HG02970 (cell line): ENCODE measurements around the gene SLC4A1AP.

ENCODE experiments used
- ATAC-seq: cut with Tn5 transposase; IDR thresholded peaks from one replicate; pipeline ENCODE4 v1.9.1; 2021; ENCODE audit warnings: mild to moderate bottlenecking, moderate library complexity, moderate number of reproducible peaks; ENCODE audit not compliant: unreplicated experiment, low FRiP score

SLC4A1AP gene

DNA sequence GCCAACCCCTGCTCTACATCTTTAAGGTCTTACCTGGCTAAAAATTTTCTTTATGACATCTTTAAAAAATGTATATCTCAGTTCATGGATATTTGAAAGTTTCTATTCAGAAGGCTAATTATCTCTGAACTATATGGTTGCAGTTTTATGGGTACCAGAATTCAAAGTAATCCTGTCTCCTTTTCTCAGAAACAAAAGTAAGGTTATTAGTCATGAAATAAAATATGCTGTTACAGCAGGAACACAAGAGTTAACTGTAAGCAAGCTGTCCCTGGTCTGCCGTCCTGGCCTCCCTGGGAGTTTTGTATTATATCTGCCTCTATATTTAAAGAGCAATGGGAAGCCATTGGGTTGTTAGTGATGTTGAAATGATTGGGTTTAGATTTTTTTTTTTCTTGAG is 34.0 kb downstream of the SLC4A1AP start:
- ATAC-seq = no peak

- no peak for ATAC-seq
These were observed 38.0 kb downstream of the SLC4A1AP start for GRCh38 chr2:27701676-27702075.

DNA sequence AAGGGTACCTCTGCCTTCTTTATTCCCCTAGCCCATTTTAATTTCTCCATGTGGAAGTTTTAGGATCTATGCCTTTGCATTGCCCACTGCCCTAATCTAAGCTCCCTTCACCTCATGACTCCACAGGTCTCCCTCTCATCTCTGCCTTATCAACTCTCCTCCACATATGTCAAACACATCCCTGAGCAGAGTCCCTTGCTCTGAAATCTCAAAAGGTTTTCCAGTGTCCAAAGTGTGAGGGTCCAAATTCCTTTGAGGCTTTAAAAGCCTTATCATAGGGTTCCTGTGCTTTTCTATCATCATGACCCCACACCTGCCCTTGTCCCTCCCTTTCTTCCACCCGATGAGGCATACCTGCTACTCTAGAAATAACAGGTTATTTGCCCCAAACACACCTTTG is 38.6 kb downstream of the SLC4A1AP start:
- ATAC-seq = no peak

DNA sequence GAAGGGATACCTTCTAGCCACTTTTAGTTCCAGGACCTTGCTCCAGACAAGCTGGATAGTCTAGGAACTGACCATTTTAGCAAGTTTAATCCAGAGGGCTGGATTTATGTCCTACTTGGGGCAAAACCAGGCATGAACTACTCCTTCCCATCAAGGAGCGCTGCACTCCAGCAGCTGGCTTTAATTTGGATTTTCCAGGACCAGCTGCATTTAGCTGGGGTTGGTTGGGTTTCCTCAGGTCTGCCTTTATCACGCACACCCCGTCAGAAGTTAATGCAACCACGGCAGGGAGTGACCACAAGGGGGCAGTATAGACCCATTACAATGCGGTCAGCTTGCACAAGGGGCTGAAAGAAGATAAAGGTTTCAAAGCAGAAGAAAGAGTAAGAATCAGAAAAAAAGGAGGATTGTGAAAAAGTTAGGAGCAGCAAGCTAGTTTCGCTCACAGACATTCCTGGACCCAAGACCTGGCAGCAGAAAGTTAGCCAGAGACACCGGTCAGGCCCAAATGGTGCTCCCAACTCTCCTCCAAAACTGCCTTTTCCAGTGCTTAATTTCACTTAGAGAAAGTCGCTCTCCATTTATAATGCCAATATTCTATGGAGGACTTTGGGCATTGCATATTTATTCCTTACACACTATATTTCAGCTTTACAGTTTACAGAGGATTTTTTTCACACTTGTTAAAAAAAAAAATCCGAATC is 40.1 kb downstream of the SLC4A1AP start:
- no peak for ATAC-seq

DNA sequence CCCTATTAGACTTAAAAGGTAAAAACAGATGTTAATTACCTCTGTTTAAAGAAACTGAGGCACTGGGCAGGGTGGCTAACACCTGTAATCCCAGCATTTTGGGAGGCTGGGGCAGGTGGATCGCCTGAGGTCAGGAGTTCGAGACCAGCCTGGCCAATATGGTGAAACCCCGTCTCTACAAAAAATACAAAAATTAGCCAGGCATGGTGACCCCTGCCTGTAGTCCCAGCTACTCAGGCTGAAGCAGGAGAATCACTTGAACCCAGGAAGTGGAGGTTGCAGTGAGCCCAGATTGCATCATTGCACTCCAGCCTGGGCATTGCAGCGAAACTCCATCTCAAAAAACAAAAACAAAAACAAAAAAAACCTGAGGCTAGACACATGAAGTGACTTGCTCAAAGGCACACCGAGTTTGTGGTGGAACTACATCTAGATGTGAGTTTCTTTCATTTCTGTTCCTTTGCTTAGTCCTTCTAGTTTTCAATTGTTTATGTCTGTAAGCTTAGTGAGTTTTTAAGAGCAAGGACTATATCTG is 40.7 kb downstream of the SLC4A1AP start:
- ATAC-seq = no peak

DNA sequence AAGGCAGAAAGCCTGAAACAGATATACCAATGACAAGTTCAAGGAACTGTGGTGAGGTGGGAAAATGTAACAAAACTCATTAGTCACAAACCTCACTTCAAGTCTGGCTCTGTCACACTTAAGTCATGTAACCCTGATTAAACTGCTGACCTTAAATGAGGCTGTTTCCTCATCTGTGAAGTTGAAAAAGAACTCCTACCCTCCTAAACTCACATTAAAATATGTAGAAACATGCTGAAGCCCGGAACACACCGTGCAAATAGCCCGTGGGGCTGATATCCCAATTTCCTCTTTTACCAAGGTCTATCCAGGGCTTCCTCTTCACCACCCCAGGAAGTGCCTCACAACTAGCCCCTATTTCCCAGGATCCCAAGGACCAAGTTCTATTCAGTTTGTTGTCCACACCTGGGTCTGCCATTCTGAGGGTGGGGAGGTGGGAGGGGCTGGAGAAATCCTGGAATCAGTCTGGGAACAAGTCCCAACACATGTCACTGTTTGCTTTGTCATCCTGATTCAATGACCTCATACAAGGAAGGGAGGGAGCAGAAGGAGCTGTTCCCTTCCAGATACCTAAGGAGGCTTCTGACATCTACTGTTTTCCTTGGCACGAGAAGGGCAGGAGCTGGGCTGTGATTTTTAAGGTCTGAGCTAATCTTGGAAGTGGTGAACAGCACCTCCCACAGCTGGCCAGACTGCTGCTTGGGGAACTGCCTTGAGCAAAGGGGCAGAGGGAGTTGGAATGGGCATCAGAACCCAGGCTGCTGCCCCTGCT is 42.3 kb downstream of the SLC4A1AP start:
- ATAC-seq = no peak

DNA sequence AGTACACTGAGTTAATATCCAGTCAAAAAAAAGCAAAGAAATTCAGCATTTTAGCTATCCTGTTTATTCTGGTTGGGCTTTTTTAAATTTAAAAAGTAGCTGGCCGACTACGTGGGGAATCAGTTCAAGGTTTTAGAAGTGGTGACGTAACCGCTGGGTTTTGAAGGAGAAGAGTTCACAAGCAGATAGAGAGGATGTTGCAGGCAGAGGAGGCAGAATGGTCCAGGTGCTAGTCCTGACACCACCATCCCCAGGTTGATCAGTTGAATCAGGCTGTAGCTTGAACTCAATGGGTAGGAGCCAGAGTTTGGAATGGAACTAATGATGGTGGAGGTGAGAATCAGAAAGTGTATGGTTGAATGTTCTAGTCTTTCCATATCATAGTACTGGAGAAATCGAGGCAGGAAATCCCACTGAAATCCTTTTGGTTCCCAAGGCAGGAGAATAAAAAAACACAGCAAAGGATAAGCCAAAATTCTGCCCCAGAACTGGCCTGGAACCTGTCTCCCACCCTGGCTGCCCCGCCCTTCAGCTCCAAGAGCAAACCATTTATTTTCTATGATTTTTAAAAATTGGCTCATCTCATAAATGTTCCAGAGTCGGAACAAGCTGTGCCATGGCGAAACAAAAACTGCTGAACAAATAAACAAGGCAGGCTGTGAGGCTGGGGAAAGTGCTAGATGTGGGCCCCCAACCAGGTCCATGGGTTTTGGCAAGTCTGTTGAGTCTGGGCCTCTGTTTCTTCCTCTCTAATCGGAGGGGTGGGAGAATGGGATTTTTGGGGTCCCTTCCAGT is 44.0 kb downstream of the SLC4A1AP start:
- no peak for ATAC-seq

DNA sequence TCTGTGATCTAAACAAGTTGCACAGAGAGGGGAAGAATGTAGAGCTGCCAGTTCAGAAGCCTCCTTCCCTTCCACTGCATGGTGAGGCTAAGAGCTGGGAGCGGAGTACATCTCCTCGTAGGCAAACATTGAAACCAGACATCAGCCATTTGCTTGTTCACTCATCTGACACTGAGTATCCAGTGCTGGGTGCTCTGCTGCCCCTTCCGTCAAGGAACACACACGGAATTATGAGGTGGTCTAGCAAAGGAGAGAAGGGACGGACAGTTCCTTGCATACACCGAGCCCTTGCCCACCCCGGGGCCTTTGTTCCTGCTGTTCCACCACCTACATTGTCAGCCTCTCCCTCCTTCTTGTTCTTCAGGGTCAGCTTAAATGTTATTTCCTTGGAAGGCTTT is 44.6 kb downstream of the SLC4A1AP start:
- no peak for ATAC-seq

- no peak for ATAC-seq
These were observed 45.0 kb downstream of the SLC4A1AP start for GRCh38 chr2:27708666-27709065.

GRCh38 chr2:27709326-27709725 is 45.6 kb downstream of the SLC4A1AP start:
- no peak for ATAC-seq

- no peak for ATAC-seq
These were observed 46.4 kb downstream of the SLC4A1AP start for GRCh38 chr2:27709960-27710575.

GRCh38 chr2:27710640-27711430 is 47.1 kb downstream of the SLC4A1AP start:
- no peak for ATAC-seq

DNA sequence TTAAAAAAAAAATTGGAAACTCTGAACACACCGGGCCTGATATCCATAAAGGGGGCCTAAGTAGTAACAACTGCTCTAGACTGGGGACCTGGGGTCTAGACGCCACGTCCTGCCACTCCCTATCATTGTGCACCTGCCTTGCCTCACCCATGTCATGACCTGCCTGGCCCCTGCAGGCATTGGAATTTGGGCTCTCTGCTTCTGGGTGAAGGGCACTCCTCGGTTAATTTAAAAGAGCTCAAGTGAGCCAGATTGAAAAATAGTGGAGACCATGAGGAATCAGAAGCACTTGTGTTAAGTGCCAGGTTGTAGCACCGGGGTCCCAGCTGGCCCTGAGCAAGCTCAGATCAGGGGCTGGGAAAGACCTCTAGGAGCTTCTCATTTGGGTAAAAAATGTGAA is 48.1 kb downstream of the SLC4A1AP start:
- no peak for ATAC-seq

GRCh38 chr2:27712522-27712921 is 48.8 kb downstream of the SLC4A1AP start:
- ATAC-seq = no peak

- no peak for ATAC-seq
These were observed 49.5 kb downstream of the SLC4A1AP start for GRCh38 chr2:27713201-27713600.

DNA sequence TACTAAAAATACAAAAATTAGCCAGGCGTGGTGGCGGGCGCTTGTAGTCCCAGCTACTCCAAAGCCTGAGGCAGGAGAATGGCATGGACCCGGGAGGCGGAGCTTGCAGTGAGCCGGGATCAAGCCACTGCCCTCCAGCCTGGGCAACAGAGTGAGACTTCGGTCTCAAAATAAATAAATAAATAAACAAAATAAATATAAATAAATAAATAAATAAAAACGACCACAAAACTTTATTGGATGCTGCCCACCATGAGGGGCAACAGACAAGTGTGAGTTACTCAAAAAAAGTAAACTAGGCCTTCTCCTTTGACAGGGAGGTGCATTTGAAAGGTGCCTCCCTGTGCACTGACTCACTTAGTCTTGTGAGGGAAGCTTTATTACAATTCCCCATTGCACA is 50.4 kb downstream of the SLC4A1AP start:
- ATAC-seq = no peak

GRCh38 chr2:27714851-27715291 is 51.2 kb downstream of the SLC4A1AP start:
- ATAC-seq = no peak

DNA sequence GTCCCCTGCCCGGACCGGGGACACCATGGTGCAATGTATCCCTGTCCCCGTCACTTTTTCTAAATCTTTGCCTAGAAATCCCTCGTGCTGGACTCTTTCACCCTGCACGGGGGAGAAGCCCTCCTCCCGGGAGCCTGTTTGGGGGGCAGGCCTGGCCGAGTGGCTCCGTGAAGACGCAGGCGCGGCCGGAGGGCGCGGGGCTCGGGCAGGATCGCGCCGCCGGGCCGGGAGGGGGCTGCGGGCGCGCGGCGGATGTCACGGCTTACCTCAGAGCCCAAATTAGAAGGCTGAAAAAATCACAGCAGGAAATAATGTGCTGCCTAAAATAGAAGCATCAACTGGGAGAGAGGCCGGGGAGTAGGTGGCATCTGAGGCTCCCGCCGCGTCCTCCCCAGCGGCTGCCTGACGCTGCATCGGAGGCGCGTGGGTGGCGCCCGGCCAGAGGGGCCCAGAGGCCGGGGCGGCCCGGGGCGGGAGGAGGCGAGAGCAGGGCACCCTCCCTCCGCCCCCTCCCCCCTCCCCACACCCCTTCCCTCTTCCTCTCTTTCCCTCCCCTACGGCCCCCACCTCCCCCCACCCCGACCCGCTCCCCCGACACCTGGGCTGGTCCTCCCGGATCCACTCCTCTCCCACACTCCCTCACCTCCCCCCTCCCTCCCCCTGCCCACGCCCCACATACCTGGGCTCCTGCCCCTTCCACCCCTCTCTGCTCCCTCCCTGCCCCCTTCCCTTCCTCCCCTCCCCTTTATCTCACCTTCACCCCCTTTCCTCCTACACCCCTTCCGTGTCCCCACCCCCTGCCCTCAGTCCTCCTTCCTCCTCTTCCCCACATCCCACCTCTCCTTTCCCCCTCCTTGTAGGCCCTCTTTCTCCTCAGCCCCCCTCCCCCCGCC is 51.9 kb downstream of the SLC4A1AP start:
- ATAC-seq = no peak
